ENCODE data around the gene TGM5.

The TGM5 gene

DNA sequence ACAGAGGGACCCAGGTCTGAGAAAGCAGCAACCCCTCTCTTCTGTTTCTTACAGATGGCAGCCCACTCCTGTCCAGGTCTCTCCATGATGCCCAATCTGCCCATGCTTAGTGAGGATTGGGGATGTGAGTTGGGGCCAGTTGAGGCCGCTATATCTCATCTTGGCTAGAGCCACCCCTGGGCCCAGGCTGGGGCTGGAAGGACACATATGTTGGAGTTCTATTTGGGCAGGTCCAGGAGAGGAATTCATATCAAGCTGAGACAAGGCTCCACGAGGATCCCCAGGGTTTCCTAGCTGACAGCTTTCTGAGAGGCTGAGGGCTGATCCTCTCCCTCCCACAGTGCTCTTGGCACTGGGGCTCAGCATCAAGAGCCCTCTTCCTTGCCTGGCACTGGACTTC, 11.4 kb downstream of the TGM5 start:
- TF ChIP-seq, protein P1, sequence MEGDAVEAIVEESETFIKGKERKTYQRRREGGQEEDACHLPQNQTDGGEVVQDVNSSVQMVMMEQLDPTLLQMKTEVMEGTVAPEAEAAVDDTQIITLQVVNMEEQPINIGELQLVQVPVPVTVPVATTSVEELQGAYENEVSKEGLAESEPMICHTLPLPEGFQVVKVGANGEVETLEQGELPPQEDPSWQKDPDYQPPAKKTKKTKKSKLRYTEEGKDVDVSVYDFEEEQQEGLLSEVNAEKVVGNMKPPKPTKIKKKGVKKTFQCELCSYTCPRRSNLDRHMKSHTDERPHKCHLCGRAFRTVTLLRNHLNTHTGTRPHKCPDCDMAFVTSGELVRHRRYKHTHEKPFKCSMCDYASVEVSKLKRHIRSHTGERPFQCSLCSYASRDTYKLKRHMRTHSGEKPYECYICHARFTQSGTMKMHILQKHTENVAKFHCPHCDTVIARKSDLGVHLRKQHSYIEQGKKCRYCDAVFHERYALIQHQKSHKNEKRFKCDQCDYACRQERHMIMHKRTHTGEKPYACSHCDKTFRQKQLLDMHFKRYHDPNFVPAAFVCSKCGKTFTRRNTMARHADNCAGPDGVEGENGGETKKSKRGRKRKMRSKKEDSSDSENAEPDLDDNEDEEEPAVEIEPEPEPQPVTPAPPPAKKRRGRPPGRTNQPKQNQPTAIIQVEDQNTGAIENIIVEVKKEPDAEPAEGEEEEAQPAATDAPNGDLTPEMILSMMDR (conservative IDR thresholded peaks at IDR 0.05; ENCODE audit: low read depth, low read length): no peak
- DNase-seq (ENCODE audit: low read depth): no peak
- no peak overlapping the region for H3K4me3 ChIP-seq (ENCODE audit: low read length)

DNA sequence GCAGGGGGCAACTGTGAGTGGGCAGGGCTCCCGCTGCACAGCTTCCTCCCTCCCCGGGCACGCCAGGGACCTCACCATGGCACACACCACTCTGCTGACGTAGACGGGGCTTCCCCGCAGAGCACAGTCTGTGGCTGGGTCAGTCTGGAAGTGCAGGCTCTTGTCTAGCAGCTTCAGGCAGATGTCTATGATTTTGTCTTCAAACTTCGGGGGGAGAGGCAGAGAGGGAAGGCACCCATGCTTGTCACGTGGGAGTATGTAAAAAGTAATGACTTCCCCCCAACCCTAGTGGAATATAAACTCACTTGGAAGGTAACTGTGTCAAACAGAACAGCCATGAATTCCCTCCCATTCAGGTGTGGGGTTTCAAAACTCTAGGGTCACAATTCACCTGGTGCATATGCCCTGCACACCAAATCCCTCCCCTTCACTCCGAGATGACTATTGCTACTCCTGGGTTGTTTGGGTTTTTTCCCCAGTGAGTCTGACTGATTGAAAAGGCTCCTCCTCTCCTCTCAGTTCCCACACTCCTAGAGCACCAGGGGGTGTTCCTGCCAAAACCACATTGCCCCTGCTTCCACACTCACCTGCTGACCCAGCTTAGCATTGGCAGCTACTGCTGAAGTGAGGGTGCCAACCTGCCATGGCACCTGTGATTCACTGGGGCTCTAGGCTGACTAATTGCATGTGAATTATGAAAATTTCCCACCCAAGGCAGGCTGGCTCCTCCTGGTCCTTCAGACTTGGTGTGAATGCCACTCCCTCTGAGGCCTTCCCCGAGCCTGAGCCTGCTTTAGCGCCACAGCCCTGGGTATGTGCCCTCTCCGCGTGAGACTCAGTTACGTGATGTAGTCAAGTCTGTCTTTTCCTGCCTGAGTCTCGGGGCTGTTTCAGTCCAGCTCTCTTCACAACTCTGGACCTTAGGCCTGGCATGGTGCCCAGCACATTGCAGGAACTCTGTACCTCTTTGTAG, 13.0 kb downstream of the TGM5 start:
- TF ChIP-seq, protein P1 (conservative IDR thresholded peaks at IDR 0.05; ENCODE audit: low read depth, low read length): no peak
- no peak overlapping the region for H3K4me3 ChIP-seq (ENCODE audit: low read length)
- peak; percentile 64 for DNase-seq (ENCODE audit: low read depth)

DNA sequence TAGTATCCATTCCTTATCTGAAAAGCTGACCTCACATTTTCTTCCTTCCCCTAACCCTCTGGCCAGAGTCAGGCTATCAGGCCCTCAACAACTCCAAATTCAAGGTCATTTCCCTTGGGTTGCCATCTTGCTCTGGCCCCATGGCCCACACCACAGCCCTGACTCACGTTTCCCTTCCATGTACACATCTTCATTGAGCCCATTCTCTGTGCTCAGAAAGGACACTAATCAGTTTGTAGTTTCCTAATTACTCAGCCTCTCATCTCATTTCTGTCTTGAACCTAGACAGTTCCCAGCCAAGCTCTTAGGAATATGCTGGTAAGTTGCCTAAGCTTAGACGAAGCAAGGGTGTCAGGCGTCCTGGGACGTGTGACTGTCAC, 14.9 kb downstream of the TGM5 start:
- no peak for DNase-seq (ENCODE audit: low read depth)
- TF ChIP-seq, protein P1 (conservative IDR thresholded peaks at IDR 0.05; ENCODE audit: low read depth, low read length): no peak
- no peak overlapping the region for H3K4me3 ChIP-seq (ENCODE audit: low read length)

DNA sequence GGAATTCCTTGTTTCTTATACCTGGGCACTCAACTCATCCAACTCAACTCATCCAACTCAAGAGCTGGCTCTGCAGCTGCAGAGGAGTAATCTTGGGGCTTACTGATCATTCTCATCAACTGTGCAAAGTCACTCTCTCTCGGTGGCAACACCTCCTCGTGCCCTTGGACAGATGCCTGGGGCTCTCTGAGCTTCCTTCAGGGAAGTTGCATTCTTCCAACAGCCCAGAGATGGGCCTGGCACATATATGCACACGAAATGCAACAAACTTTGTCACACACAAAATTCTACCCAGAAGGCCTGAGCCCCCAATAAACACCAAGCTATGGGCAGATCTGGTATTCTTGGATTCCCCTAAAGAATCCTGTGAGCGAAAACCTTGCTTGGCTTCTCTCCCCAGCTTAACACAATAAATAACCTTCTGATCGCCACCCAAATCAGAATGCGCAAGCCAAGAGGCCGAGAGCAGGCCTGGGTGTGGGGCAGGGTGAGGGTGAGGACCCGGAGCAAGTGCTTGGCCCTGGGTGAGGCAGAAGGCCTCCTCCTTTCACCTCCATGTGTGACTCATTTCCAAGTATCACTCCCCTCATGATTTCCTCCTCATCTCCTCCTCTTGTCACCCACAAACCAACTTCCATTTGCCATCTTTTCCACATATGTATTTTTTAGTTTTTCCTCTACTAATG, 15.4 kb downstream of the TGM5 start:
- TF ChIP-seq, protein P1 (conservative IDR thresholded peaks at IDR 0.05; ENCODE audit: low read depth, low read length): no peak
- DNase-seq (ENCODE audit: low read depth): no peak
- H3K4me3 ChIP-seq (ENCODE audit: low read length): no peak overlapping the region

DNA sequence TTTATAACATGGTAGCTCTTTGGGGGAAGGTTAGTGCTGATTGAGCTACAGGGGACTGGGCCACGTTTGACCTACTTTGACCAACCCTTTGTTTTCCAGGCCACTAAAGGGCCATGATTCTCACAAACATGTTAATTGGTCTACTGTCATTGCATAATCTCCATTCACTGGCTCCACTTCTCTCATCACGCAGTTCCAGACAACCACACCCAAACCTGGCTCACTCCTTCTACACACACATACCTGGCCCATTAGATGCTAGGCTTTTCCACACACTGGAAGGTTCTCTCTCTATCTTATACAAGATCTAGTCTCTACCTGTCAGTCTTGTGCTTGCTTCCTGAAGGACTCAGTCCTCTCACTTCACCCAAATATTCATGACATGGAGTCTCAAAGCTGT, 15.9 kb downstream of the TGM5 start:
- TF ChIP-seq, protein P1 (conservative IDR thresholded peaks at IDR 0.05; ENCODE audit: low read depth, low read length): no peak
- no peak for DNase-seq (ENCODE audit: low read depth)
- no peak overlapping the region for H3K4me3 ChIP-seq (ENCODE audit: low read length)

DNA sequence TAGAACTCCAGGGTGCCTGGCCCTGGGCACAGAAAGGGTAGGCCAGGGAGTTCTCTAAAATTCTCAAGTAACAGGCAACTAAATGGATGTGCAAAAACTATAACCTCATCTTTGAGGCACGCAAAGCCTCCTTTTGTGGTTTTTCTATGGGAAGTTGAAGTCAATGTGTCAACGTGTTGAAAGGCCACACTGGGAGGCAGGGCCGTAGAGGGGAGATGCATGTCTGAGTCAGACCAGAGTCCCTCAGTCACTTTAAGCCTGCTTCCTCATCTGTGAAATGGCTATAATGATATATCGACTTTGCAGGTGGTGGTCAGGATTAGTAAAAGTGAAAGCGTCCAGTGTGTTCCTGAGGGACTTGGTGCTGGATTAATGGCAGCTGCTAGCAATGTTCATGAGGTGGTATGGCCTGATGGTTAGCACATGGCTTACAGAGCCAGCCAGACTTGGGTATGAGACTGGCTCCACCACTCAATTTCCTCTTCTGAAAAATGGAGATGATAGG, 17.0 kb downstream of the TGM5 start:
- no peak for DNase-seq (ENCODE audit: low read depth)
- TF ChIP-seq, protein P1 (conservative IDR thresholded peaks at IDR 0.05; ENCODE audit: low read depth, low read length): no peak
- no peak overlapping the region for H3K4me3 ChIP-seq (ENCODE audit: low read length)

Data from retinal pigment epithelial cell (primary cell).